Forelimb muscle (tissue), 1 donor: ENCODE measurements around the gene PPP4R3B. TPM values are rescaled to one million over a fixed set of nuclear protein-coding genes. Genes with fewer than 3 reads are reported as not detected.

Experiments used
- DNase-seq: peaks from one replicate; pipeline ENCODE4 v3.0.0-alpha.2; 2013; ENCODE audit warnings: low read depth
- polyA plus RNA-seq: library from polyadenylated mRNA; unstranded; fragments of 120-200 nt; gene quantifications from one replicate; pipeline ENCODE4 v1.2.1, GENCODE V29; 2013; ENCODE audit not compliant: insufficient read length

PPP4R3B gene
- polyA plus RNA-seq, 1 donor = 37.6 TPM

- DNase-seq = no peak
Measured at GRCh38 chr2:55511508-55512124, 105.8 kb downstream of the PPP4R3B start.

DNA sequence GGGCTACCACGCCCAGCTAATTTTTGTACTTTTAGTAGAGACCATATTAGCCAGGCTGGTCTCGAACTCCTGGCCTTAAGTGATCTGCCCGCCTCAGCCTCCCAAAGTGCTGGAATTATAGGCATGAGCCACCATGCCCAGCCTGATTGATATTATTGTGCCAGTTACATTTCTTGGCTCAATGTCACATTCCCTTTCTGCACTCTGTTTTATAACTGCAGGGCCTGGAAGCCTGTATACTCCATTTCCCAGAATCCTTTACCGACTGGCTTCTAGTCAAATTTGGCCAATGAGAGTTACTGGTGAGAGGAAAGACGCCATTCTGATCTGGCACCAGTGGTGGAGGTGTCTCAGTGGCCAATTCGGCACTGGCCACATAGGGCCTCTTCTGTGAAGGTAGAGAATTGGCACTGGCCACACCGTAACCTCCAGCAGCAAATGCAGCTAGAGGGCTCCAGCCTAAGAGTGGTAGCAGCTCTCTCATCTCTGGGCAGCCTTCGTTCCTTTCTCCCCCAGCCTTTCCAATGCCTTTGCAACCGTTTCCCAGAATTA is 114.8 kb downstream of the PPP4R3B start:
- no peak for DNase-seq

GRCh38 chr2:55500025-55500424 is 117.4 kb downstream of the PPP4R3B start:
- no peak for DNase-seq

GRCh38 chr2:55498582-55498981 is 118.8 kb downstream of the PPP4R3B start:
- no peak for DNase-seq

Other genes starting within 250 kb of the PPP4R3B start
- gene CCDC88A, start 197.8 kb downstream of the PPP4R3B start, polyA plus RNA-seq = 65.9 TPM
- gene CFAP36, start 97.9 kb downstream of the PPP4R3B start, polyA plus RNA-seq = 23.3 TPM
- 18.0 TPM for gene PNPT1, start 76.2 kb upstream of the PPP4R3B start, polyA plus RNA-seq